Fibroblast of lung (primary cell): Measurements from ENCODE around the gene VPS4A. TPM values are rescaled to one million over a fixed set of nuclear protein-coding genes. Genes with fewer than 3 reads are reported as not detected.

Experiments
- DNase-seq, 2 donors: peaks; one replicate each; pipeline versions ENCODE4 v3.0.0 to v3.0.0-alpha.2; 2010; ENCODE audit warnings: low read depth in 2 of 2
- H2AFZ ChIP-seq: 2 replicates; pipeline ENCODE4 v1.5.1; 2012; ENCODE audit warnings: low read length, control low read depth, inconsistent platforms
- H3K27ac ChIP-seq: 2 replicates; pipeline ENCODE4 v1.5.1; 2011; ENCODE audit warnings: low read length, control low read depth; ENCODE audit not compliant: insufficient read depth
- H3K27me3 ChIP-seq: 2 replicates; pipeline ENCODE4 v1.5.1; 2011; ENCODE audit warnings: mild to moderate bottlenecking, low read length; ENCODE audit not compliant: control insufficient read depth, insufficient read depth
- H3K36me3 ChIP-seq: 2 replicates; pipeline ENCODE4 v1.5.1; 2011; ENCODE audit warnings: low read length; ENCODE audit not compliant: control insufficient read depth, insufficient read depth
- H3K4me1 ChIP-seq: 2 replicates; pipeline ENCODE4 v1.5.1; 2011; ENCODE audit warnings: low read length; ENCODE audit not compliant: control insufficient read depth, insufficient read depth; ENCODE audit errors: extremely low read depth
- H3K4me2 ChIP-seq: 2 replicates; pipeline ENCODE4 v1.5.1; 2011; ENCODE audit warnings: low read length, control low read depth; ENCODE audit not compliant: insufficient read depth; ENCODE audit errors: extremely low read depth
- H3K4me3 ChIP-seq, 4 experiments: fragments of 200-600 bp in 1 of 4; sonication (generic) in 1 of 4; replicated peaks in 1 of 4; 2 replicates each; pipeline ENCODE4 v1.5.1; 2011 to 2016; ENCODE audit warnings: low read length in 4 of 4, low read depth in 3 of 4, mild to moderate bottlenecking in 3 of 4, control low read depth in 2 of 4, inconsistent platforms in 1 of 4, mixed read lengths in 1 of 4; ENCODE audit not compliant: insufficient read depth in 1 of 4; ENCODE audit errors: control extremely low read depth in 1 of 4
- H3K79me2 ChIP-seq: 2 replicates; pipeline ENCODE4 v1.5.1; 2012; ENCODE audit warnings: mild to moderate bottlenecking, low read length, inconsistent platforms; ENCODE audit not compliant: control insufficient read depth, insufficient read depth
- H3K9ac ChIP-seq: 2 replicates; pipeline ENCODE4 v1.5.1; 2011; ENCODE audit warnings: mild to moderate bottlenecking, low read length, control low read depth; ENCODE audit not compliant: insufficient read depth
- H3K9me3 ChIP-seq: 2 replicates; pipeline ENCODE4 v1.5.1; 2012; ENCODE audit warnings: low read depth, low read length; ENCODE audit not compliant: control insufficient read depth, insufficient read depth
- H4K20me1 ChIP-seq: 2 replicates; pipeline ENCODE4 v1.5.1; 2011; ENCODE audit warnings: low read length; ENCODE audit not compliant: control insufficient read depth, insufficient read depth; ENCODE audit errors: extremely low read depth
- EZH2 ChIP-seq: IDR thresholded peaks from 2 replicates; pipeline ENCODE4 v1.5.1; 2012; ENCODE audit warnings: low read length, control low read depth, mild to moderate bottlenecking; ENCODE audit errors: missing control alignments
- polyA plus RNA-seq, 2 donors: library from polyadenylated mRNA; depleted of rRNA in 1 of 2; stranded (reverse) in 1 of 2; unstranded in 1 of 2; fragments of >200 nt; gene quantifications; 2 replicates each; pipeline ENCODE4 v1.2.1, GENCODE V29; 2011 to 2012; ENCODE audit warnings: missing spikeins in 1 of 2
- total RNA-seq: library from RNA; depleted of rRNA; stranded (reverse); fragments of >200 nt; gene quantifications from 2 replicates; pipeline ENCODE4 v1.2.1, GENCODE V29; 2014
- TF ChIP-seq, protein P1 (sequence below), 2 donors: IDR thresholded peaks in 1 of 2; conservative IDR thresholded peaks in 1 of 2; 1 replicate in 1 of 2; 2 replicates in 1 of 2; pipeline ENCODE4 v1.5.1; 2011 to 2012; ENCODE audit warnings: low read length in 2 of 2, control low read depth in 1 of 2, inconsistent platforms in 1 of 2, low read depth in 1 of 2, mild to moderate bottlenecking in 1 of 2

VPS4A gene
- total and polyA plus RNA-seq, 2 donors (not counting 1 experiment from before 2014, with no cell fraction given) = 14.5 to 39.8 TPM

DNA sequence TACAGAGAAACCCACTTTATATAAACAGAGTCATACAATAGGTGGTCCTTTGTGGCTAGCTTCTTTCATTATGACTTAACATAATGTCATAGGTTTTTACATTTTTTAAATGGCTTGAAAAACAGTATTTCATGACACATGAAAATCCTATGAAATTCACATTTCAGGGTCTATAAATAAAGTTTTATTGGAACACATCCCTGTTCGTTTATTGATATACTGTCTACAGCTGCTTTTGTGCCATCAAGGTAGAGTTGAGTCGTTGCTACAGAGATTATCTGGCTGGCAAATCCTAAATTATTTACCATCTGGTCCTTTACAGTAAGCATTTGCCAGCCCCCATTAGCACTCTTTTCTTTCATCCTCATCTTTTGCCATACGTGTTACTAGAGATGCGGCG, 2.3 kb downstream of the VPS4A start:
- Histone ChIP-seq H3K4me2 (no peak overlapping the region), H3K36me3 (peaks cover 16% of the 10 kb centered on the region), H3K9ac (no peak overlapping the region), H3K4me3 (no peak overlapping the region), H2AFZ (no peak overlapping the region), H3K4me1 (no peaks in the 10 kb centered on the region), H4K20me1 (no peaks in the 10 kb centered on the region), H3K27ac (no peak overlapping the region), H3K27me3 (no peaks in the 10 kb centered on the region), H3K79me2 (peaks cover 37% of the 10 kb centered on the region), H3K9me3 (no peaks in the 10 kb centered on the region)
- DNase-seq = no peak
- TF ChIP-seq, protein P1, sequence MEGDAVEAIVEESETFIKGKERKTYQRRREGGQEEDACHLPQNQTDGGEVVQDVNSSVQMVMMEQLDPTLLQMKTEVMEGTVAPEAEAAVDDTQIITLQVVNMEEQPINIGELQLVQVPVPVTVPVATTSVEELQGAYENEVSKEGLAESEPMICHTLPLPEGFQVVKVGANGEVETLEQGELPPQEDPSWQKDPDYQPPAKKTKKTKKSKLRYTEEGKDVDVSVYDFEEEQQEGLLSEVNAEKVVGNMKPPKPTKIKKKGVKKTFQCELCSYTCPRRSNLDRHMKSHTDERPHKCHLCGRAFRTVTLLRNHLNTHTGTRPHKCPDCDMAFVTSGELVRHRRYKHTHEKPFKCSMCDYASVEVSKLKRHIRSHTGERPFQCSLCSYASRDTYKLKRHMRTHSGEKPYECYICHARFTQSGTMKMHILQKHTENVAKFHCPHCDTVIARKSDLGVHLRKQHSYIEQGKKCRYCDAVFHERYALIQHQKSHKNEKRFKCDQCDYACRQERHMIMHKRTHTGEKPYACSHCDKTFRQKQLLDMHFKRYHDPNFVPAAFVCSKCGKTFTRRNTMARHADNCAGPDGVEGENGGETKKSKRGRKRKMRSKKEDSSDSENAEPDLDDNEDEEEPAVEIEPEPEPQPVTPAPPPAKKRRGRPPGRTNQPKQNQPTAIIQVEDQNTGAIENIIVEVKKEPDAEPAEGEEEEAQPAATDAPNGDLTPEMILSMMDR (conservative IDR thresholded peaks at IDR 0.05 in 1 of 2, IDR thresholded peaks at IDR 0.05 in 1 of 2; ENCODE audit: low read depth in 1 of 2, low read length in 2 of 2) = no peak
- TF ChIP-seq EZH2 = no peak

DNA sequence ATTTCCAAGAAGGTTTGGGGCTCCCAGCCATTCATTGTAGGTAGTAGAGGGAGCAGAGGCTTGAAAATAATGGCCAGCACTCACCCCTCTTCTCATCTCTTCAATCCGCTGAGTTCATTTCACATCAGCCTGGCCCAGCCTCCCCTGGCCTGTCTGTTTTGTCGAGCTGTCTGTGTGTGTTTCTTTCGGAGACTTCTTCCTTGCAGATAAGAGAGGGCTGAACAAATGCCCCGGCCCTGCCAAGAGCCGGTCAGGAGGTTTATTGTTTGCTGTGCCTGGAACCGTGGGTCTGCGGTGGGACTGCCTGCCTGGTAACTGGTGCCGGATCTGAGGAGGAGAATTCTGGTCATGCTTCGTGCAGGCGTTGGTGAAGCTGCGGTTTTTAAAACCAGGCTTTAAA, 3.4 kb downstream of the VPS4A start:
- H3K79me2 ChIP-seq = peaks cover 37% of the 10 kb centered on the region
- no peaks in the 10 kb centered on the region for H3K27me3 ChIP-seq
- H3K4me3 ChIP-seq = no peak overlapping the region
- TF ChIP-seq, protein P1 (conservative IDR thresholded peaks at IDR 0.05 in 1 of 2, IDR thresholded peaks at IDR 0.05 in 1 of 2; ENCODE audit: low read depth in 1 of 2, low read length in 2 of 2) = no peak
- TF ChIP-seq EZH2 = no peak
- no peak overlapping the region for H3K4me2 ChIP-seq
- H2AFZ ChIP-seq = no peak overlapping the region
- H3K9ac ChIP-seq = no peak overlapping the region
- no peaks in the 10 kb centered on the region for H3K9me3 ChIP-seq
- no peaks in the 10 kb centered on the region for H3K4me1 ChIP-seq
- peaks cover 25% of the 10 kb centered on the region for H3K36me3 ChIP-seq
- DNase-seq = no peak
- no peak overlapping the region for H3K27ac ChIP-seq
- H4K20me1 ChIP-seq = no peaks in the 10 kb centered on the region

DNA sequence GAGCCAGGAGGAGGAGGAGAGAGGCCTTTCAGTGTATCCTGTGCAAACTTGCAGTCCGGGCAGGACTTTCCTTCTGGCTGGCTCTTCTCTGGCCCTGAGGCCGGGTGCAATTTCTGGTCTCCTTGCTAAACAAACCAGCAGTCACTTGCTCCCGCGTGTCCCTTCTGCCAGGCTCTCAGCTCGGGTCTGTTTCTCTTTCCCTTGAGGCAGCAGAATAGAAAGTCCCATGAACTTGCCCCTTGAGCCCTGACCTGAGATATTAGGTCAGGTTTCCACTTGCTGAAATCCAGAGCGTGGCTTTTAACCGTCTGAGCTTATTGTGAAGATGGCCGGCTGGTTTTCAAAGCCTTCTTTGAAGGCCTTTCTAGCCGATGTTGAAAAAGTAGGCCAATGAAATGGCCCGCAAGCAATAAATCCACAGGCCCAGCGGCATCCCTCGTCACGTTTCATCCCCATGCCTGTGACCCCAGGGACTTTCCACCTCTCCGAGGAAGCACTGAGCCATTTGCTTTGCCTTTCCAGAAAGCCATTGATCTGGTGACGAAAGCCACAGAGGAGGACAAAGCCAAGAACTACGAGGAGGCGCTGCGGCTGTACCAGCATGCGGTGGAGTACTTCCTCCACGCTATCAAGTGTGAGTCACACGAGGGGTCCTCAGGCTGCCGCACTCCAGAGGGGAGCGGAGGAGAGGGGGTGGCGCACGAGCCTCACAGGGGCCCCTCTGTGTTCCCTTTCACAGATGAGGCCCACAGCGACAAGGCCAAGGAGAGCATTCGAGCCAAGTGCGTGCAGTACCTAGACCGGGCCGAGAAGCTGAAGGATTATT, 4.5 kb downstream of the VPS4A start:
- Histone ChIP-seq H3K27ac (no peak overlapping the region), H3K4me2 (no peak overlapping the region), H3K9me3 (no peaks in the 10 kb centered on the region), H4K20me1 (no peaks in the 10 kb centered on the region), H3K4me1 (no peaks in the 10 kb centered on the region), H3K9ac (no peak overlapping the region), H3K27me3 (no peaks in the 10 kb centered on the region), H2AFZ (no peak overlapping the region), H3K4me3 (no peak overlapping the region), H3K36me3 (peaks cover 36% of the 10 kb centered on the region), H3K79me2 (peaks cover 37% of the 10 kb centered on the region)
- peak in 1 of 2 donors; percentile 17 for DNase-seq
- TF ChIP-seq, protein P1 (conservative IDR thresholded peaks at IDR 0.05 in 1 of 2, IDR thresholded peaks at IDR 0.05 in 1 of 2; ENCODE audit: low read depth in 1 of 2, low read length in 2 of 2) = no peak
- no peak for TF ChIP-seq EZH2
